HCT116 (cell line): ENCODE measurements around the gene SF1. TPM values are rescaled to one million over a fixed set of nuclear protein-coding genes. Genes with fewer than 3 reads are reported as not detected.

ENCODE experiments used
- ATAC-seq: fragments of 200-7000 bp; cut with Tn5 transposase; 2 replicates; pipeline ENCODE4 v1.9.1; 2020; ENCODE audit warnings: mild to moderate bottlenecking, moderate library complexity
- BruUV-seq: library from RNA; stranded (reverse); fragments of 400-500 nt; replicated peaks from 2 replicates; lab custom pipeline; 2021; lab: Mats Ljungman, UMichigan
- CTCF ChIA-PET: fragments of 300-600 bp; sonication (Branson Sonifier 250); formaldehyde crosslinking; loops from one replicate; lab custom pipeline; 2021; ENCODE audit warnings: antibody characterized with exemption; lab: Charles Lee
- POLR2A ChIA-PET: fragments of 300-600, 350-600 bp; sonication (Branson Sonifier 250); formaldehyde crosslinking; loops from one replicate; lab custom pipeline; 2021; ENCODE audit warnings: antibody characterized with exemption; lab: Charles Lee
- RAD21 ChIA-PET, 2 experiments: fragments of 300-600 bp; sonication (Branson Sonifier 250); formaldehyde crosslinking; loops; one replicate each; lab custom pipeline; 2023; ENCODE audit warnings: low total read pairs in 2 of 2; ENCODE audit not compliant: uncharacterized antibody in 2 of 2, unreplicated experiment in 2 of 2, low non-redundant PET in 1 of 2; lab: Charles Lee
- DNase-seq: peaks from one replicate; pipeline ENCODE4 v3.0.0-alpha.2; 2010; ENCODE audit warnings: low read depth, low spot score
- H2AFZ ChIP-seq: fragments of 200-600 bp; shearing (Covaris generic), sonication (generic); 2 replicates; pipeline ENCODE4 v1.6.1; 2017; ENCODE audit warnings: low read depth, mixed run types, mixed read lengths, antibody characterized with exemption, low read length; ENCODE audit not compliant: poor library complexity, severe bottlenecking
- H3K27ac ChIP-seq: 2 replicates; pipeline ENCODE4 v1.5.1; 2012; ENCODE audit warnings: low read depth, low read length
- H3K27me3 ChIP-seq: fragments of 200-600 bp; sonication (generic); 2 replicates; pipeline ENCODE4 v1.6.1; 2016; ENCODE audit warnings: mixed run types, low read length, mixed read lengths; ENCODE audit not compliant: insufficient read depth
- H3K36me3 ChIP-seq, 2 experiments: fragments of 200-500 bp in 1 of 2; fragments of 200-600 bp in 1 of 2; sonication (Bioruptor generic) in 1 of 2; sonication (generic) in 1 of 2; 2 replicates each; pipeline versions ENCODE4 v1.5.1 to v1.6.1; 2014 to 2016; ENCODE audit warnings: low read length in 2 of 2, inconsistent platforms in 1 of 2, mixed read lengths in 1 of 2, mixed run types in 1 of 2; ENCODE audit not compliant: insufficient read depth in 2 of 2, control insufficient read depth in 1 of 2
- H3K4me1 ChIP-seq, 2 experiments: fragments of 200-600 bp in 1 of 2; sonication (generic) in 1 of 2; 2 replicates each; pipeline versions ENCODE4 v1.5.1 to v1.6.1; 2012 to 2017; ENCODE audit warnings: low read length in 2 of 2, inconsistent platforms in 1 of 2, mild to moderate bottlenecking in 1 of 2, mixed read lengths in 1 of 2, mixed run types in 1 of 2, moderate library complexity in 1 of 2; ENCODE audit not compliant: insufficient read depth in 2 of 2, control insufficient read depth in 1 of 2
- H3K4me2 ChIP-seq: fragments of 200-600 bp; sonication (generic); 2 replicates; pipeline ENCODE4 v1.6.1; 2017; ENCODE audit warnings: mixed run types, low read length, mixed read lengths
- H3K4me3 ChIP-seq, 2 experiments: fragments of 200-600 bp in 1 of 2; sonication (generic) in 1 of 2; replicated peaks in 1 of 2; 2 replicates each; pipeline ENCODE4 v1.5.1; 2011 to 2016; ENCODE audit warnings: low read length in 2 of 2, control low read depth in 1 of 2, low read depth in 1 of 2, mild to moderate bottlenecking in 1 of 2, mixed read lengths in 1 of 2, mixed run types in 1 of 2
- H3K79me2 ChIP-seq: fragments of 200-600 bp; sonication (generic); 2 replicates; pipeline ENCODE4 v1.6.1; 2017; ENCODE audit warnings: mild to moderate bottlenecking, mixed run types, low read length, moderate library complexity, mixed read lengths; ENCODE audit not compliant: insufficient read depth
- H3K9ac ChIP-seq: fragments of 200-600 bp; sonication (generic); 2 replicates; pipeline ENCODE4 v1.6.1; 2016; ENCODE audit warnings: low read length, mixed read lengths
- H3K9me2 ChIP-seq: fragments of 200-600 bp; sonication (generic), shearing (Covaris generic); 2 replicates; pipeline ENCODE4 v1.6.1; 2017; ENCODE audit warnings: mixed run types, mild to moderate bottlenecking, moderate library complexity; ENCODE audit not compliant: insufficient read depth
- H3K9me3 ChIP-seq, 2 experiments: fragments of 200-500 bp in 1 of 2; fragments of 200-600 bp in 1 of 2; sonication (Bioruptor generic) in 1 of 2; sonication (generic) in 1 of 2; 2 replicates each; pipeline ENCODE4 v1.6.1; 2014 to 2017; ENCODE audit warnings: low read length in 2 of 2, mixed read lengths in 2 of 2, inconsistent platforms in 1 of 2, low read depth in 1 of 2, mild to moderate bottlenecking in 1 of 2, mixed run types in 1 of 2, moderate library complexity in 1 of 2; ENCODE audit not compliant: control insufficient read depth in 1 of 2, insufficient read depth in 1 of 2
- H4K20me1 ChIP-seq: fragments of 200-600 bp; sonication (generic), shearing (Covaris generic); 2 replicates; pipeline ENCODE4 v1.6.1; 2017; ENCODE audit warnings: mixed run types, mild to moderate bottlenecking, moderate library complexity; ENCODE audit not compliant: insufficient read depth
- CBX3 ChIP-seq: IDR thresholded peaks from 2 replicates; pipeline ENCODE4 v1.6.1; 2012; ENCODE audit warnings: low read depth
- CEBPB ChIP-seq: IDR thresholded peaks from 2 replicates; pipeline ENCODE4 v1.6.1; 2012; ENCODE audit warnings: low read depth
- EGR1 ChIP-seq: IDR thresholded peaks from 2 replicates; pipeline ENCODE4 v1.6.1; 2012; ENCODE audit warnings: low read depth
- ELF1 ChIP-seq: IDR thresholded peaks from 2 replicates; pipeline ENCODE4 v1.6.1; 2012; ENCODE audit warnings: low read depth, borderline replicate concordance
- POLR2A ChIP-seq: IDR thresholded peaks from 2 replicates; pipeline ENCODE4 v1.7.0; 2011; ENCODE audit warnings: borderline replicate concordance; ENCODE audit not compliant: insufficient read depth, insufficient read length; ENCODE audit errors: extremely low read depth
- POLR2AphosphoS5 ChIP-seq: IDR thresholded peaks from 2 replicates; pipeline ENCODE4 v1.6.1; 2011; ENCODE audit warnings: mild to moderate bottlenecking, low read depth, low read length, moderate library complexity
- RAD21 ChIP-seq: IDR thresholded peaks from 2 replicates; pipeline ENCODE4 v1.6.1; 2012; ENCODE audit warnings: low read depth, mild to moderate bottlenecking
- SIN3A ChIP-seq: IDR thresholded peaks from 2 replicates; pipeline ENCODE4 v1.6.1; 2012; ENCODE audit warnings: low read depth
- TCF7L2 ChIP-seq: IDR thresholded peaks from 2 replicates; pipeline ENCODE4 v1.7.0; 2011; ENCODE audit warnings: borderline replicate concordance, inconsistent platforms; ENCODE audit not compliant: insufficient read depth, insufficient read length; ENCODE audit errors: extremely low read depth
- YY1 ChIP-seq: IDR thresholded peaks from 2 replicates; pipeline ENCODE4 v1.6.1; 2011; ENCODE audit warnings: low read length, low read depth, moderate library complexity, mild to moderate bottlenecking; ENCODE audit not compliant: insufficient replicate concordance; ENCODE audit errors: extremely low read depth
- ZFX ChIP-seq: fragments of 450-650 bp; IDR thresholded peaks from 2 replicates; pipeline ENCODE4 v1.6.1; 2017
- ZNF274 ChIP-seq: fragments of 200-500 bp; sonication (Bioruptor generic); IDR thresholded peaks from 2 replicates; pipeline ENCODE4 v1.6.1; 2014; ENCODE audit warnings: mild to moderate bottlenecking, low read depth, low read length, inconsistent platforms
- intact Hi-C: fragments of 100-400 bp; cut with micrococcal nuclease; formaldehyde crosslinking; loops from 2 replicates; pipeline ENCODE4 v1.10.0; 2022
- total RNA-seq: library from RNA; stranded (reverse); gene quantifications from one replicate; pipeline ENCODE4 v1.2.1, GENCODE V29; 2021; ENCODE audit not compliant: unreplicated experiment
- TF ChIP-seq, protein P1 (sequence below), 3 experiments: fragments of 200-600 bp in 1 of 3; sonication (generic) in 1 of 3; IDR thresholded peaks in 2 of 3; conservative IDR thresholded peaks in 1 of 3; 2 replicates each; pipeline ENCODE4 v1.5.1; 2012 to 2017; ENCODE audit warnings: low read depth in 2 of 3, low read length in 2 of 3, antibody characterized with exemption in 1 of 3, borderline replicate concordance in 1 of 3, control low read depth in 1 of 3, mild to moderate bottlenecking in 1 of 3, mixed read lengths in 1 of 3, mixed run types in 1 of 3, moderate library complexity in 1 of 3; ENCODE audit not compliant: insufficient read depth in 1 of 3
- TF ChIP-seq, protein P2 (sequence below): IDR thresholded peaks from 2 replicates; pipeline ENCODE4 v1.6.1; 2012; ENCODE audit warnings: low read depth
- TF ChIP-seq, protein P3 (sequence below): IDR thresholded peaks from 2 replicates; pipeline ENCODE4 v1.6.1; 2012
- TF ChIP-seq, protein P4 (sequence below): IDR thresholded peaks from 2 replicates; pipeline ENCODE4 v1.6.1; 2012

The SF1 gene
- total RNA-seq, 1 experiment from 2014 or later: 403 TPM

DNA sequence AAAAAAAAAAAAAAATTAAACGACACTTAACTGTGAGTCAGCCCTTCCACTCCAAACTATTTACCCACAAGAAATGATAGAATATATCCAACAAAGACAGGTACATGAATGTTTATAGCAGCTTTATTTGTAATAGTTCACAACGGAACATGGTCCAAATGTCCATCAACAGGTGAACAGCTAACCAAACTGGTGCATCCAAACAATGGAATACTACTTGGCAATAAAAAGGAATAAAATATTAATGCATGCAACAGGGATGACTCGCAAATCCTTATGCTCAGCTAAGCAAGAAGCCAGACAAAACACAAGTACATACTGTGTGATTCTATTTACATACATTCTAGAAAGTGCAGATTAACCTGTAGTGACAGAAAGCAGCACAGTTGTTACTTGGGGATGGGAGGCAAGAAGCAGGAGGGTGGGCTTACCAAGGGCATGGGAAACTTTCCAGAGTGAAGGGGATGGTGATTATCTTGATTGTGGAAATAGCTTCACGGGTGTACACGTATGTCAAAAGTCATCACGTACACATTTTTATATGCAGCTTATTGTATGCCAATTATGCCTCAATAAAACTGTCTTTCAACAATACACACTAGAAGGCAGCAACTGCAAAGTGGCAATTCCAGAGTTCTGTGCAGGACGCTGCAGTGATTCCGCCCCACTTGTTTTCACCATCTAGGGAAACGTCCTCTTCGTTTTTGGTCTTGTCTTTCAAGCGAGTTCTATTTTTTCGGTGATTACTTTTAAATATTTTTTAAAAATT lies 6.7 kb upstream of the SF1 start:
- intact Hi-C loops: loop anchor here (5.0 kb wide), 3 partner anchors 57 to 332 kb away; partner anchors contain the start of genes CDC42BPG and ZNHIT2
- H2AFZ ChIP-seq: no peak overlapping the region
- CTCF ChIA-PET: no interaction called here
- H3K36me3 ChIP-seq: no peaks in the 10 kb centered on the region
- RAD21 ChIA-PET: no interaction called here
- no peaks in the 10 kb centered on the region for H3K79me2 ChIP-seq
- H3K4me1 ChIP-seq: peaks cover 5 to 15% of the 10 kb centered on the region in 2 experiments; a peak in 3 of 4 replicates
- no peaks in the 10 kb centered on the region for H3K27me3 ChIP-seq
- no peak for TF ChIP-seq ZFX
- TF ChIP-seq POLR2AphosphoS5: no peak
- TF ChIP-seq, protein P1, sequence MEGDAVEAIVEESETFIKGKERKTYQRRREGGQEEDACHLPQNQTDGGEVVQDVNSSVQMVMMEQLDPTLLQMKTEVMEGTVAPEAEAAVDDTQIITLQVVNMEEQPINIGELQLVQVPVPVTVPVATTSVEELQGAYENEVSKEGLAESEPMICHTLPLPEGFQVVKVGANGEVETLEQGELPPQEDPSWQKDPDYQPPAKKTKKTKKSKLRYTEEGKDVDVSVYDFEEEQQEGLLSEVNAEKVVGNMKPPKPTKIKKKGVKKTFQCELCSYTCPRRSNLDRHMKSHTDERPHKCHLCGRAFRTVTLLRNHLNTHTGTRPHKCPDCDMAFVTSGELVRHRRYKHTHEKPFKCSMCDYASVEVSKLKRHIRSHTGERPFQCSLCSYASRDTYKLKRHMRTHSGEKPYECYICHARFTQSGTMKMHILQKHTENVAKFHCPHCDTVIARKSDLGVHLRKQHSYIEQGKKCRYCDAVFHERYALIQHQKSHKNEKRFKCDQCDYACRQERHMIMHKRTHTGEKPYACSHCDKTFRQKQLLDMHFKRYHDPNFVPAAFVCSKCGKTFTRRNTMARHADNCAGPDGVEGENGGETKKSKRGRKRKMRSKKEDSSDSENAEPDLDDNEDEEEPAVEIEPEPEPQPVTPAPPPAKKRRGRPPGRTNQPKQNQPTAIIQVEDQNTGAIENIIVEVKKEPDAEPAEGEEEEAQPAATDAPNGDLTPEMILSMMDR (IDR thresholded peaks at IDR 0.05 in 2 of 3, conservative IDR thresholded peaks at IDR 0.05 in 1 of 3; ENCODE audit: borderline replicate concordance in 1 of 3, insufficient read depth in 1 of 3, low read depth in 2 of 3, low read length in 2 of 3): no peak
- no peak for TF ChIP-seq EGR1
- TF ChIP-seq YY1: no peak
- no peak for TF ChIP-seq POLR2A
- TF ChIP-seq, protein P2, sequence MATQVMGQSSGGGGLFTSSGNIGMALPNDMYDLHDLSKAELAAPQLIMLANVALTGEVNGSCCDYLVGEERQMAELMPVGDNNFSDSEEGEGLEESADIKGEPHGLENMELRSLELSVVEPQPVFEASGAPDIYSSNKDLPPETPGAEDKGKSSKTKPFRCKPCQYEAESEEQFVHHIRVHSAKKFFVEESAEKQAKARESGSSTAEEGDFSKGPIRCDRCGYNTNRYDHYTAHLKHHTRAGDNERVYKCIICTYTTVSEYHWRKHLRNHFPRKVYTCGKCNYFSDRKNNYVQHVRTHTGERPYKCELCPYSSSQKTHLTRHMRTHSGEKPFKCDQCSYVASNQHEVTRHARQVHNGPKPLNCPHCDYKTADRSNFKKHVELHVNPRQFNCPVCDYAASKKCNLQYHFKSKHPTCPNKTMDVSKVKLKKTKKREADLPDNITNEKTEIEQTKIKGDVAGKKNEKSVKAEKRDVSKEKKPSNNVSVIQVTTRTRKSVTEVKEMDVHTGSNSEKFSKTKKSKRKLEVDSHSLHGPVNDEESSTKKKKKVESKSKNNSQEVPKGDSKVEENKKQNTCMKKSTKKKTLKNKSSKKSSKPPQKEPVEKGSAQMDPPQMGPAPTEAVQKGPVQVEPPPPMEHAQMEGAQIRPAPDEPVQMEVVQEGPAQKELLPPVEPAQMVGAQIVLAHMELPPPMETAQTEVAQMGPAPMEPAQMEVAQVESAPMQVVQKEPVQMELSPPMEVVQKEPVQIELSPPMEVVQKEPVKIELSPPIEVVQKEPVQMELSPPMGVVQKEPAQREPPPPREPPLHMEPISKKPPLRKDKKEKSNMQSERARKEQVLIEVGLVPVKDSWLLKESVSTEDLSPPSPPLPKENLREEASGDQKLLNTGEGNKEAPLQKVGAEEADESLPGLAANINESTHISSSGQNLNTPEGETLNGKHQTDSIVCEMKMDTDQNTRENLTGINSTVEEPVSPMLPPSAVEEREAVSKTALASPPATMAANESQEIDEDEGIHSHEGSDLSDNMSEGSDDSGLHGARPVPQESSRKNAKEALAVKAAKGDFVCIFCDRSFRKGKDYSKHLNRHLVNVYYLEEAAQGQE: no peak
- TF ChIP-seq, protein P3, sequence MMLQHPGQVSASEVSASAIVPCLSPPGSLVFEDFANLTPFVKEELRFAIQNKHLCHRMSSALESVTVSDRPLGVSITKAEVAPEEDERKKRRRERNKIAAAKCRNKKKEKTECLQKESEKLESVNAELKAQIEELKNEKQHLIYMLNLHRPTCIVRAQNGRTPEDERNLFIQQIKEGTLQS: no peak
- TF ChIP-seq CEBPB: no peak
- TF ChIP-seq, protein P4, sequence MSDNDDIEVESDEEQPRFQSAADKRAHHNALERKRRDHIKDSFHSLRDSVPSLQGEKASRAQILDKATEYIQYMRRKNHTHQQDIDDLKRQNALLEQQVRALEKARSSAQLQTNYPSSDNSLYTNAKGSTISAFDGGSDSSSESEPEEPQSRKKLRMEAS: no peak
- TF ChIP-seq RAD21: no peak
- TF ChIP-seq TCF7L2: no peak
- no peak for TF ChIP-seq SIN3A
- TF ChIP-seq ELF1: no peak
- no peak for TF ChIP-seq ZNF274
- no peak for TF ChIP-seq CBX3
- no TSS peak for BruUV-seq
- DNase-seq: no peak
- POLR2A ChIA-PET: interaction anchor here (1.3 kb wide), 1 partner anchor 52 kb away, joined by 3 read pairs; no protein-coding TSS in a partner anchor
- no peak for ATAC-seq
- H3K27ac ChIP-seq: no peak overlapping the region
- H3K9me2 ChIP-seq: no peaks in the 10 kb centered on the region
- H3K9me3 ChIP-seq: no peaks in the 10 kb centered on the region
- H3K4me2 ChIP-seq: no peak overlapping the region
- H4K20me1 ChIP-seq: no peaks in the 10 kb centered on the region
- no peak overlapping the region for H3K4me3 ChIP-seq
- no peak overlapping the region for H3K9ac ChIP-seq
